KMS-11 (cell line): ENCODE results near the gene PKHD1.

Experiments used
- H2AFZ ChIP-seq: fragments of 200-600 bp; sonication (generic); 2 replicates; pipeline ENCODE4 v1.6.1; 2016; ENCODE audit warnings: antibody characterized with exemption, mixed run types, low read depth
- H3K27ac ChIP-seq: fragments of 200-600 bp; sonication (generic); 2 replicates; pipeline ENCODE4 v1.6.1; 2016; ENCODE audit warnings: mild to moderate bottlenecking, mixed run types
- H3K27me3 ChIP-seq: fragments of 200-600 bp; sonication (generic); 2 replicates; pipeline ENCODE4 v1.6.1; 2017; ENCODE audit warnings: mild to moderate bottlenecking, low read depth, mixed run types, moderate library complexity; ENCODE audit not compliant: insufficient read depth
- H3K36me3 ChIP-seq: fragments of 200-600 bp; sonication (generic); 2 replicates; pipeline ENCODE4 v1.6.1; 2017; ENCODE audit warnings: mild to moderate bottlenecking, mixed run types; ENCODE audit not compliant: insufficient read depth
- H3K4me1 ChIP-seq: fragments of 200-600 bp; sonication (generic); 2 replicates; pipeline ENCODE4 v1.6.1; 2016; ENCODE audit warnings: mild to moderate bottlenecking, low read depth, mixed run types; ENCODE audit not compliant: poor library complexity, severe bottlenecking
- H3K4me2 ChIP-seq: fragments of 200-600 bp; sonication (generic); 2 replicates; pipeline ENCODE4 v1.7.0; 2016; ENCODE audit warnings: mild to moderate bottlenecking, mixed run types
- H3K4me3 ChIP-seq: fragments of 200-600 bp; sonication (generic); IDR thresholded peaks from 2 replicates; pipeline ENCODE4 v1.6.1; 2017; ENCODE audit warnings: low read depth, low read length, mixed read lengths; ENCODE audit not compliant: insufficient read depth
- H3K79me2 ChIP-seq: fragments of 200-600 bp; sonication (generic); 2 replicates; pipeline ENCODE4 v1.6.1; 2016; ENCODE audit warnings: low read depth, mixed run types; ENCODE audit not compliant: insufficient read depth
- H3K9ac ChIP-seq: fragments of 200-600 bp; sonication (generic); 2 replicates; pipeline ENCODE4 v1.6.1; 2016; ENCODE audit warnings: mild to moderate bottlenecking, mixed run types
- H4K20me1 ChIP-seq: fragments of 200-600 bp; sonication (generic); 2 replicates; pipeline ENCODE4 v1.6.1; 2016; ENCODE audit warnings: mild to moderate bottlenecking, mixed run types; ENCODE audit not compliant: insufficient read depth
- TF ChIP-seq, protein P1 (sequence below): fragments of 200-600 bp; sonication (generic); conservative IDR thresholded peaks from 2 replicates; pipeline ENCODE4 v1.6.1; 2017; ENCODE audit warnings: low read depth, mild to moderate bottlenecking, antibody characterized with exemption, low read length, moderate library complexity, mixed read lengths

Gene PKHD1

GRCh38 chr6:51704932-51705540, 382.4 kb downstream of the PKHD1 start:
- H3K4me1 ChIP-seq, result no peaks in the 10 kb centered on the region
- no peak overlapping the region for H3K27ac ChIP-seq
- no peak overlapping the region for H3K9ac ChIP-seq
- no peak overlapping the region for H3K4me2 ChIP-seq
- no peak overlapping the region for H2AFZ ChIP-seq
- no peaks in the 10 kb centered on the region for H3K79me2 ChIP-seq
- no peaks in the 10 kb centered on the region for H3K36me3 ChIP-seq
- TF ChIP-seq, protein P1, sequence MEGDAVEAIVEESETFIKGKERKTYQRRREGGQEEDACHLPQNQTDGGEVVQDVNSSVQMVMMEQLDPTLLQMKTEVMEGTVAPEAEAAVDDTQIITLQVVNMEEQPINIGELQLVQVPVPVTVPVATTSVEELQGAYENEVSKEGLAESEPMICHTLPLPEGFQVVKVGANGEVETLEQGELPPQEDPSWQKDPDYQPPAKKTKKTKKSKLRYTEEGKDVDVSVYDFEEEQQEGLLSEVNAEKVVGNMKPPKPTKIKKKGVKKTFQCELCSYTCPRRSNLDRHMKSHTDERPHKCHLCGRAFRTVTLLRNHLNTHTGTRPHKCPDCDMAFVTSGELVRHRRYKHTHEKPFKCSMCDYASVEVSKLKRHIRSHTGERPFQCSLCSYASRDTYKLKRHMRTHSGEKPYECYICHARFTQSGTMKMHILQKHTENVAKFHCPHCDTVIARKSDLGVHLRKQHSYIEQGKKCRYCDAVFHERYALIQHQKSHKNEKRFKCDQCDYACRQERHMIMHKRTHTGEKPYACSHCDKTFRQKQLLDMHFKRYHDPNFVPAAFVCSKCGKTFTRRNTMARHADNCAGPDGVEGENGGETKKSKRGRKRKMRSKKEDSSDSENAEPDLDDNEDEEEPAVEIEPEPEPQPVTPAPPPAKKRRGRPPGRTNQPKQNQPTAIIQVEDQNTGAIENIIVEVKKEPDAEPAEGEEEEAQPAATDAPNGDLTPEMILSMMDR, result no peak
- H3K27me3 ChIP-seq, result no peaks in the 10 kb centered on the region
- H4K20me1 ChIP-seq, result no peaks in the 10 kb centered on the region
- no peak overlapping the region for H3K4me3 ChIP-seq

DNA sequence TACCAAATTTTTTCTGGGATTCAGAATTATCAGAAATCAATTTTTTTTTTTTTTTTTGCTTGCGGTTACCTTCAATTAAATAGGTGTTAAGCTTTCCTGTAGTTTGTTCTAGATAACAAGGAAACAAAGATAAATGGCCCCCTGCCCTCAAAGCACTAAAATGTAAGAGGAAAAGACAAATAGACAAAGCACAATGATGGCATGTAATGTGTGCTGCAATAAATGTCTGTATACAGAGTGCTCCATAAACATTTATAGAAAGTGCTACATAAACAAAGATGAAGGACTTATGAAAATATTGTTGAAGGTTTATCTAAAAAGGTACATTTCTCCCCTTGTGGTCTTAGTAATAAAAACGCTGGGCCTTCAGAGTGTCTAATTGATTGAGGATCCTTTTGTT, 384.6 kb downstream of the PKHD1 start:
- Histone ChIP-seq H3K27me3 (no peaks in the 10 kb centered on the region), H3K27ac (no peak overlapping the region), H3K36me3 (no peaks in the 10 kb centered on the region), H4K20me1 (no peaks in the 10 kb centered on the region), H3K9ac (no peak overlapping the region), H3K4me3 (no peak overlapping the region), H3K4me2 (no peak overlapping the region), H3K4me1 (no peaks in the 10 kb centered on the region), H2AFZ (no peak overlapping the region), H3K79me2 (no peaks in the 10 kb centered on the region)
- TF ChIP-seq, protein P1, result no peak

DNA sequence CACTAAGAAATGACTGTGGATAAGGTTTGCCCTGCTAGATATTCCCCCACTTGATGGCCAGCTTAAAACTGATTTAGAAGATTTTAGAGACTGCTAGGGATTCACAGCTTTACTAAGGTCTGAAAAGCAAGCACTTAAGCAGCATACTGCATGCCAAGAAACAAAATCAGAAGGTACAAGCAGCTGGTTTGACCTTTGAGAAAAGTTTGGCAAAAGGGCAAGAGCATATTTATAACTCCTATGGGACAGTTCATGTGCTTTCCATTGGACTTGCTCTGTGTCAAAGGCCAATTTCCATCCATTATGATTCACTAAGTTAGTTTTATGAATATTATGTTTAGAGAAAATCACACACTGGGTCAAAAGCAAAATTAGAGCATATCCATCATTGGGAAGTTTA, 402.8 kb downstream of the PKHD1 start:
- Histone ChIP-seq H3K27me3 (no peaks in the 10 kb centered on the region), H3K79me2 (no peaks in the 10 kb centered on the region), H3K4me1 (no peaks in the 10 kb centered on the region), H4K20me1 (no peaks in the 10 kb centered on the region), H3K9ac (no peak overlapping the region), H3K4me3 (no peak overlapping the region), H2AFZ (no peak overlapping the region), H3K4me2 (no peak overlapping the region), H3K36me3 (no peaks in the 10 kb centered on the region), H3K27ac (no peak overlapping the region)
- TF ChIP-seq, protein P1, result no peak

GRCh38 chr6:51684038-51684437, 403.4 kb downstream of the PKHD1 start:
- Histone ChIP-seq H3K27me3 (no peaks in the 10 kb centered on the region), H4K20me1 (no peaks in the 10 kb centered on the region), H3K36me3 (no peaks in the 10 kb centered on the region), H3K4me1 (no peaks in the 10 kb centered on the region), H2AFZ (no peak overlapping the region), H3K4me3 (no peak overlapping the region), H3K4me2 (no peak overlapping the region), H3K27ac (no peak overlapping the region), H3K79me2 (no peaks in the 10 kb centered on the region), H3K9ac (no peak overlapping the region)
- TF ChIP-seq, protein P1, result no peak
